DMS 273 (cell line): Measurements from ENCODE around the gene WDR36.
"Not testable (repeated sequence)": the region's sequence is repeated elsewhere in the genome, so short reads cannot be mapped to it uniquely, and the experiment has no call there.

Source experiments
- DNase-seq: peaks from one replicate; lab custom pipeline; 2025; ENCODE audit not compliant: unreplicated experiment; lab: John Stamatoyannopoulos, UW

Gene WDR36

DNA sequence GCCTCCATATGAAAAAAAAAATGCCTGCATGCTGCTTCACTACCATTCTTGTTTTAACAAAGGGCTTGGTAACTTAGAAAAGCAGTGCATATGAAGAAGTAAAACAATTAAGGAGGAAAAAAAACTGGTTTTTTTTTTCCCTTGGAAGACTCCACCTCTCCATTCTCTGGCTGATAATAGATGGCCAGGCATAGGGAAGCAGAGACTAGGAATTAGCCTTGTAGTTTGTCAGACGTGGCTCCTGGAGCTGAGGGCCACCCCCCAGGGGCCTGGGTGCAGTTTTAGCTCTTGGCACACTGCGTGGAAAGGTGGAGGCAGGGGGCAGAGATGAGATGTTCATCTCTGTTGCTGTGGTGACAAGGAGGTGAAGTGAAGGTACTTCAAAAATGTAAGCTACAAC is 42.7 kb downstream of the WDR36 start:
- no peak for DNase-seq

DNA sequence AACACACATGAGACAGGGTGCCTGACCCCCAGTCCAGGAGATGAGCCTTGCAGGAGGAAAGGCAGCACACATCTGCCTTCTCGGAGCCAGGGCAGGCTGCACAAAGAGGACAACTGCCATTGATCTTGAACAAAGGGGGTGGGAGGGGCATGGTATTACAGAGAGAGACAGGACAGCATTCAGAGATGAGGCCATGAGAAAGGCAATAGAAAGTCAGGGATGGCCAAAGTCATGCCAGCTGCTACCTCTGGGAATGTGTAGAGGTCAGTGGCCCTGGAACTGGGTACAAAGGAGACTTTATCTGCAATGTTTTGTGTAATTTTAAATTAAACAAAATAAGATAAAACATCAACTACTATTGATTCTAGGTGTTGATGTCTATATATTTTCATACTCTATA is 43.2 kb downstream of the WDR36 start:
- DNase-seq, result no peak

DNA sequence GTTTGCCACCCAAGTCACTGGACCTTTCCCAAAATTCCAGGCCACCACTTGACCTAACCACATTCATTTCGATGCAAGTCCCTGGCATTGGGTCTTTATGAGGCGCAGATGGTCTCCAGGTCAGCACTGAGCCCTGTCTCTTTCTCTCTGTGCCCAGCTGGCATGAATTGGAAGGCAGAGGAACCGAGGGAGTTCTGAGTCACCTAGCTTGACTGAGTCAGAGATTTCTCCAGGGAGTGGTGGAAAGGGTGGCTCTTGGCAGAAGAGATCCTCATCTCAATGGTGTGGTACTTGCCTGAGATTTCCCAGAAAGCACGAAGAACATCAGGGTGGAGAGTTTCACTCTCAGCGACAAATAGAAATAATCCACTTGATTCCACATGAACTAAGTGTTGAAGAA is 43.8 kb downstream of the WDR36 start:
- no peak for DNase-seq

DNA sequence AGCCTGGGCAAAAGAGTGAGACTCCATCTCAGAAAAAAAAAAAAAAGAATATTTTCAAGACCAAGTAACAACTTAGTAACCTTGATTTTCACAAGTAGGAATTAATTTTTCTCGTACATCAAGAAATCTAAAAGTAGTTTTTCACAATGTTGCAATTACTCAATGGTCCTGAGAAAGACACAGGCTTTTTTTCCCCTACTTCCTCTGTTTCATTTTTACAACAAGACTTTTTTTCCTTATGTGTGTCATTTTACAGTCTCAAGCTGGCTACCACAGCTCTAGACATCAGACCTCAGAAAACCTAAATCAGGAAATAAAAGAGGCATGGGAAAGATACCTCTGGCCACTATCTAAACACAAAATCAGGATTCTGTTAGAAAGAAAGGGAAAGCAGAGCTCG is 45.9 kb downstream of the WDR36 start:
- DNase-seq, result no peak

DNA sequence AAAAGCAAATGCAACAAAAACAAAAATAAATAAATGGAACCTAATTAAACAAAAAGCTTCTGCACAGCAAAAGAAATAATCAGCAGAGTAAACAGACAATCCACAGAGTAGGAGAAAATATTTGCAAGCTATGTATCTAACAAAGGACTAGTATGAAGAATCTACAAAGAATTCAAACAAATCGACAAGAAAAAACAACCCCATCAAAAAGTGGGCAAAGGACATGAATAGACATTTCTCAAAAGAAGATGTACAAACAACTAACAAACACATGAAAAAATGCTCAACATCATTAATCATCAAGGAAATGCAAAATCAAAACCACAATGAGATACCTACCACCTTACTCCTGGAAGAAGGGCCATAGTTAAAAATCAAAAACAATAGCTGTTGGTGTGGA is 49.3 kb downstream of the WDR36 start:
- not testable (repeated sequence) for DNase-seq

DNA sequence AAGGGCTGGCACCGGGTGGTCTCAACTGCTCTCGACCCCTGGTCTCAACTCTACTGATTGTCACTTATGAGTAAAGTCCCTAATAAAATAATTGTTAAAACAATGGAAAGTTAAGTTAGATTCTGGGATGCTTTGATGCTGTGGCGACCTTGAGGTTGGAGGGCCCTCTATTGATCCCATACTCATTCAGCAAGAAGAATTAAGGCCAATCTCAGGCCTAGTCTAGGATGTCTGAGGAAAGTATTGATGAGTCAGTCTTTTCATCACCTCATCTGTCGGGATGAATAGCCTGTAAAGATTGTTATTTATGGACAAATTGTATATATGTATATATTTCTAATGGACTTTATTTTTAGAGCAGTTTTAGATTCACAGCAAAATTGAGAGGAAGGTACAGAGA is 50.8 kb downstream of the WDR36 start:
- no peak for DNase-seq

DNA sequence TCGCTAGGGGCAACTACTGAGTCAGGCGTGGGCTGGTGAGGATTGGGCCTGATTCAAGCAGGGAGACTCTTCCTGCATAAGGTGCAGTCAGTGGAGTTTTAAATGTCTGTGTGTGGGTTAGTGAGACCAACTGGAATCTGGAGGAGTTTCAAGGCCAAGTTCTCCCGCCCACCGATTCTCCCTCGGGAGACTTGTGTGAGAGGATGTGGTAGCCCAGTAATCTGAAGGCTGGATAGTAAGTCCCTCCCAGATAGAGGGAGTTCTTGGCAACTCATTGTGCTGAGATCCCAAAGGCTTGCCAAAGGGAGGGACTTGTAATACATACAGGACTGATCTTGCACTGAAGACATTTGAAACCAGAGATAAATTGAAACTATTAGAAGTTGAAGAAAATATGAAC is 51.8 kb downstream of the WDR36 start:
- DNase-seq, result peak; percentile 76

DNA sequence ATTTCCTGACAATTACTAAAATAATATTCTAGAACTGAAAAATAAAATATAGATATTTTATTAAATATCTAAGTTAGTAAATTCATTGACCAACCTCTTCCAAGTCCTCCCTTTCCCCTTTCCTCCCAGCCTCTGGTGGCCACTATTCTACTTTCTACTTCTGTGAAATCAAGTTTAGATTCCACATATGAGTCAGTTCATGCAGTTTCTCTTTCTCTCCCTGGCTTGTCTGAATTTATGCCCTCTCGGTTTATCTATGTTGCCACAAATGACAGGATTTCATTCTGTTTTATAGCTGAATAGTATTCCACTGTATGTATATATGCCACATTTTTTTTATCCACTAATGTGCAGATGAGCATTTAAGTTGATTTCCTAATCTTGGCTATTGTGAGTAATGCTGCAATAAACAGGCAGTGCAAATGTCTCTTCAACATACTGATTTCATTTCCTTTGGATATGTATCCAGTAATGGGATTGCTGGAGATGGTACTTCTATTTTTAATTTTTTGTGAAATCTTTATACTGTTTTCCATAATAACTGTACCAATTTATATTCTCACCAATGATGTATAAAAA is 52.3 kb downstream of the WDR36 start:
- DNase-seq, result no peak

DNA sequence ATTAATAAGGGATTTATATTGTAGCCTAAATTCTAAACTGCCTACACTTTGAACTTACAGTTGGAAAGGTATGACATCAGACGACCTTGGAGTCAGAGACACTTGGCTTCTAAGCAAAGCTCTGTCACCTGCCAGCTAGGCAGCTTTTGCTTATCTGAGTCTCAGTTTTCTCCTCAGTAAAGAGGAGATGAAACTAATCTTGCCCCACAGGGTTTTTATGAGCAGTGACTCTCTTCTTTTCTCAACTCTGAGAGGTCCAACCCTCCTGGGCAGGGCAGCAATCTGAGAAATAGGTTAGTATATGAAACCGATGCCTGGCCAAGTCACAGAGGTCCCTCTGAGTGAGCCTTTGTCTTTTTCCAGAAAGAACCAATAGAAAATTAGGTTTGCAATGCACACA is 53.9 kb downstream of the WDR36 start:
- DNase-seq, result no peak

DNA sequence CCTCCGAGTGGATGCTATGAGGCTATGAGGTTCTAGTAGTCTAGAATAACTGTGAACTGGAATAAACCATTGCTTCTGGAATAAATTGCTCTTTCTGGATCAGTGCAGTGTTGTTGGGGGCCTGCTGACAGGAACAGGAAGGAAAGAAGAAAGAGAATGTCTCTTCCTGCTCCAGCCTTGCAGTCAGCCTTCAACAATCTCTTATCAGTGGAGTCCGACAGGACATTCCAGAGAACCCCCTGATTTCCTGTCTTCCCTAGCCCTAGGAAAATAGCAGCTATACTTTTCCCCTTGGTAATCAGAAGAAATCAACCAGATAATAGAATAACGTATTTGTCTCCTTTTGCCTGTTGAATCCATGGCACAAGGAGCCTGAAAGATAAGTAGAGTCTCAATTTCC is 55.4 kb downstream of the WDR36 start:
- DNase-seq, result no peak

DNA sequence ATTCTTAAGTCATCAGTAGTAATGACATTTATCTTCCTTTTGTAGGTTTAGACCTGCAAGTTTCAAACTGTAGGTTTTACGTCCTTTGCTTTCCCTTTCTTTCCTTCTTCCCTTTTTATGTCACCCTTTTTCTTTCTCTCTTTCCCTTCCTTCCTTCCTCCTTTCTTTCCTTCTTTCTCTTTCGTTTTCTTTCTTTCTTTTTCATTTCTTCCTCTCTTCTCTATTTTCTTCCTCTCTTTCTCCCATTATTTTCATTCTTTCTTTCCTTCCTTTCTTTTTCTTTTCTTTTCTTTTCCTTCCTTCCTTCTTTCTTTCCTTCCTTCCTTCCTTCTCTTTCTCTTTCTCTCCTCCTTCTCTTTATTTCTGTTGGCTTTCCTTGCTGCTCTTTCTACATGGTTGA is 59.9 kb downstream of the WDR36 start:
- DNase-seq, result no peak

DNA sequence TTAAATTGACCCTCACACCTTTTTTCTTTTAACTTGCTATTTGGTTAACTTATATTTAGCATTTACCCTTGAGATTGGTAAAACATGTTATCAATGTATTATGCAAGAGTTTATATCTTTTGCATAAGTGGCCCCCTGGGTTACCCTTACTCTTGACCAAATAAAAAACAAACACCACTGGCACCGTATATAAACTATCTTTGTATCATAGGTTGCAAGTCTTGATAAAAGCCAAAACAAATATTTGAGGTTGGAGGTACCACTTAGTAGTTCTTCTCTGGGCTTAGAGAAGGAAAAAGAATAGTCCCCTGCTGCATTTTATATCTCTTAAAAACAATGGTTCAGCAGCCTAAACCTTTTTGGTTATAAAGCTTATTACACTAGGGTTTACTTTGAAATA is 61.3 kb downstream of the WDR36 start:
- no peak for DNase-seq

DNA sequence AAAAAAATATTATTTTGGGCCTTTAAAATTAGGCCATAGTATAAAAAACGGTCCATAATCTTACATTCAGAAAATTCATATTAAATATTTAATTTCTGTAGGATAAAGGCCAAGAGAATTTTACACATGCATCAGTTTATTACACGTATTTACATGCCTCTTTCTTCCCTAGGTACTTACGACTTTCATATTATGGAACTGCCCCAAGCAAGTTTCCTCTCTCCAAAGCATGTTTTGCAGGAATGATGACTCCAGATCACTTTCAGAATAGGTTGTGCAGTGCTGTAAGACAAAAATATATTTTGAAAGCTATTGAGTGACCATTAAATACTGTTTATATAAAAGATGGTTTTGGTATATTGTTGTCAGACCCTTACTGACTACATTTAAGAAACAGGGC is 61.8 kb downstream of the WDR36 start:
- DNase-seq, result no peak

DNA sequence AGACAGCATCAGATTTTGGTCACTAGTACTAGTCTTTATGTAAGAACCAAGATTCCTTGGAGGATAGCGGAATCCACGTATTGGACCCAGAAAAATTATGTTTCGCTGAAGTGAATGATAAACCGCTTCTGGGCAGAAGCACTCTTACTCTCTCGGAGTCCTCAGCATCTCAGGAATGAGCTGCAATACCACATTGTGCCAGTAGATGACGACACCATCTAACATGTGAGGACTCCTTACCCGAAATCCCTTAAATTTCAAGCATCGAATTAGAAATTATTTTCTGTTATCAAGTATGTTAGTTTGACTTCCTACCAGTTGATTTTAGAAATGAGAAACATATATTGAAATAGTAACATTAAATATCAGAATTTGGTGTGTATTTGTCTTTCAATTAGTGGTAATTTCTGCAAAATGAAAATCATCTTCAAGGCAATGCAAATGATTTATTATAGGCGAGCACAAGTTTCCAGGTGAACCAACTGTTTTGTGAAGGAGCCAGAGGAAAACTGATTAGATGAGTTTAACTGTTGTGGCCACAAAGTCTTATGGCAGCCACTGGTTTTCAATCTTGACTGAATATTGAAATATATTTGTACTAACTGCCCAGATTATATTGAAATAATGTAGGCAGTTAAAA is 66.1 kb downstream of the WDR36 start:
- DNase-seq, result peak; percentile 94

DNA sequence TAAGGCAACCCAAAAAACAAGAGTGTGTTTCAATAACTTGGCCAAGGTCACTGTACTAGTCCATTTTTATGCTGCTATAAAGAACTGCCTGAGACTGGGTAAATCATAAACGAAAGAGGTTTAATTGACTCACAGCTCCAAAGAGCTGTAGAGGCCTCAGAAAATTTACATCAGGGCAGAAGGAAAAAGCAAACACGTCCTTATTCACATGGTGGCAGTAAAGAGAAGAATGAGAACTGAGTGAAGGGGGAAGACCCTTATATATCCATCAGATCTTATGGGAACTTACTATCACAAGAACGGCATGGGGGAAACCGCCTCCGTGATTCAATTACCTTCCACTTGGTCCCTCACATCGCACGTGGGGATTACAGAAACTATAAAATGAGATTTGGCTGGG is 67.7 kb downstream of the WDR36 start:
- peak; percentile 31 for DNase-seq

DNA sequence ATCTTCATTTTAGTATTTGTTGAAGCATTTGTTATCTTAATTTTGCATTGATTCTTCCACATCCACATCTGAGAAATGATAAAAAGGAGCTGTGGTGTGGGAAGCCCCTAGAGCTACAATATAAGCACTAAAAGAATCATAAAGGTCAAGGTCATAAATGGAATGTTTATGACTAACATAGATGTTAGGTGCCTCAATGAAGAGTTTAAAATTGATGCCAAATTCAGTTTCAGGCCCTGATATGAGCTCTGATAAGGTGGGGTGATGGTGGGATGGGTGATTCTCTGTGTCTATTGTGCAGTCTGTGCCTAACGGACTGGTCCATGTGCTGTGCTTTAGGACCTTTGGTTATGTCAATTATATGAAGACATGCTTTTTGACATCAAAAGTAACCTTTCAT is 70.9 kb downstream of the WDR36 start:
- DNase-seq, result no peak

DNA sequence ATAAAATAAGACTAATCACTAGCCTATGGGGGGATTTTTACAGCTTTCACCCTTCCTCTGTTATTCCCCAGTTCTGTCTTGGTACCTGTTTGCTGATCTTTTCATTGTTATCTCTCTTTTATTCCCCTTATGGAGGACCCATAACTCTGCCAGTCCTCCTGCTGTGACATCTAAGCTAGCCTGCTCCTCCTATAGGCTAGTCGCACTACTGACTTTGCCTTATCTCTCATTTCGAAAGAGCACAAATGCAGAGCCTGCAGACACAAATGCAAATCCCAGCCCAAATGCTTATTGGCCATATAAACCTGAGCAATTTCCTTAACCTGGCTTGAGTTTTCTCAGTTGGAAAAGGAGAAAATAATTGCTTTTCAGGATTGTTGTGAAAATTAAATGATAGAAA is 72.9 kb downstream of the WDR36 start:
- DNase-seq, result no peak

DNA sequence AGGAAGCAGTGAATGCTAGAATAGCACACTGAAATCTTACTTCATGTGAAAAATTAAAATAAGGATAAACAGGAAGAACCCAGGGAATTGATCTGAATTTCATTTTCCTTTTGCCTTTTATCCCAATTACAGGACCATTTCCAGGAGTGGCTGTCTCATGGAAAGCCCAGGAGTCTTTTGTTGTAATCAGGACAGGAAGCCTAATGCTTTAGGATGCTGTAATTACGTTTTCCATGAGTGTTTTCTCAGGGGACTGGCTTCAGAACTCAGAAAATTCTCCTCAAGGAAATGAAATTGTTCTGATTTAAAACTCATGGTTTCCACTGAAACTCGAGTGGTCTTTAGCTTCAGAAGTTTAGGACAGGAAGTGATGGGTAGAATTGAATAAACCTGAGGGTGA is 75.4 kb downstream of the WDR36 start:
- DNase-seq, result no peak

DNA sequence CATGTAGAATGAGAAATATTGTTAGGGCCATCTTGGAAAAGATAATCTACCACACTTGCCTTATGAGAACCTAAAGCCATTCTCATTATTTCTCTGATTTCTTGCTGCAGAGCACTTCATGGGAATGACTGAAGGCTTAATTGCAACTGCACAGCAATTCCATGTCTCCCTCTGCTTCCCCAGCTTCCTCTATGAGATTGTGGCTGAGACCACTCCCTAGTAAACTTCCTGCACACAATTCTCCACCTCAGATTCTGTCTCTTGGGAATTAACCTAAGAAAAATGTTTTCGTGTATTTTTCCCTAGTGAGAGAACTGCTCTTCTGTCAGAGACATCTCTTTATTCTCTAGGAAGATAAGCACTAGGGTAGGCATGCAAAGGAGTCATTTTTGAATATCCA is 76.5 kb downstream of the WDR36 start:
- DNase-seq, result no peak

DNA sequence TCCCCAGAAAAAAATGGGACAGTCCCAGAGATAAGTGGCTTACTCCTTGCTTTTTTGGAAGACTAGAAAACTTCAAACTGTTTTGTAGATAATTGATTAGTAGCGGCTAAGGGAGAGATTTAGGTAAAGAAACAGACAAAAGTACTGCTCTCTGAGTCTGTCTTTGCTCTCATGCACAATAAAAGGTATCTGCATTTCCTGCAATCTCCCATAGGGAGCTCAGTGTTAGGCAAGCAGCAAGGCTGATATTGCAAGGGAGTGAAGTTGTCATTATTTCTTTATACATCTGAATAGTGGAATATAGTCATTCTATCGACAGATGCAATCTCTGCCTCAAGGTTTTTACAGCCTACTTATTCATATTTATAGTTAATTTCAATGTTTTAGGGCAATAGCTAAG is 77.1 kb downstream of the WDR36 start:
- no peak for DNase-seq

DNA sequence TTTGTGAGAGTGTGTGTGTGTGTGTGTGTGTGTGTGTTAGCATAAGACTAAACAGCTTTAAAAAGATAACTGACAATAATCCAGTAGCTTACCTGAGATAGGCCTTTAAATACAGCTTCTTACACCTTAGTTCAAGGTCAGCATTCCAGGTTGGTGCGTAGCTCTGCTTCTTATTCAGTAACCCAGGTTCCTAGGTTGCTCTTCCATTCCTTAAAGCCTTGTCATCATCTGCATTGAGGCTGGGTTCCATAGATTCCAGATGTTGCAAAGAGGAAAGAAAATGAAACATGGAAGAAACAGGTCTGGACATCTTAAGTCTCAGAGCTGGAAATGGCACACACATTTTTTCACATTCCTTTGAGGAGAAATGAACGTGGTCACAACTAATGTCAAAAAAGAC is 78.1 kb downstream of the WDR36 start:
- no peak for DNase-seq

DNA sequence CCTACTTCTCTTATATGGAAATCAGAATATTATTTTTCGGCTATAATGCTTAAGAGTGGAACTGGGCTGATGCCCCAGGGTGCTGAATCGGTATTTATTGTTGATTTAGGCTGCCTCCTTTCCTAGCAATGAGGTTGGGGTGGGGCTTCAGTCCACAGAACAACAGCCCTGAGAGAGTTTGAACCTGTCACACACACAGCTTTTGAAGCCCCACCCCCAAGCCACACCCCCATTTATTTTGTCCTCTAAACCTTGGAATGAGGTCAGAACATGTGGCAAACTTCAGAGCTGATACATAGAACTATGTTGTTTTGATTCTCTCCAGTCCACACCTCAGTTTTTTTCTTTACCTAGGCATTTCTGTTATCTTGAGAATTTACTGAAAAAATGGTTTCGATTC is 80.4 kb downstream of the WDR36 start:
- peak; percentile 14 for DNase-seq

DNA sequence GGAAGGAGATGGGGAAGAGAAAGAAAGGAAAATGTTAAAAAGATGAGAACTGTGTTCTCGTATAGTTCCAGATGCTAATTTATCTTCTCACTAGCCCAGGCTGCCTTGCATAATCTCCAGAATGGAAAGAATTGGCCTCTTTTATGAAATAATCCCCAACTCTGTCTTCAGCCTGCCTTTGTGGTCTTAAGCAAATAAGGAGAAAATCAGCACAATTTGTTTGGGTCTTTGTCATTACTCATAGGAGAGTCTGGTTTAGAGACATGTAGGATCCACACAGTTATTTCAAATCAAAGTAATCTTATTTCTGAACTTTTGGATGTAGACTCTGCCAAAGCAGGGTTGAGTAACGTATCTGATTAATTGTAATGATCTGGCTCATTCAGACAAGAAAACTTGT is 81.3 kb downstream of the WDR36 start:
- no peak for DNase-seq
